HL-60 (cell line): ENCODE results near the gene EPB41.
"Not testable (repeated sequence)": the region's sequence is repeated elsewhere in the genome, so short reads cannot be mapped to it uniquely, and the experiment has no call there.

Experiments used
- CTCF ChIP-seq: IDR thresholded peaks from one replicate; pipeline ENCODE4 v1.5.1; 2011; ENCODE audit warnings: low read length, control low read depth, inconsistent platforms; ENCODE audit not compliant: insufficient read depth
- GABPA ChIP-seq: IDR thresholded peaks from 2 replicates; pipeline ENCODE4 v1.6.1; 2012; ENCODE audit warnings: low read depth
- POLR2AphosphoS5 ChIP-seq: IDR thresholded peaks from 2 replicates; pipeline ENCODE4 v1.6.1; 2012; ENCODE audit warnings: low read depth
- SPI1 ChIP-seq: IDR thresholded peaks from 2 replicates; pipeline ENCODE4 v1.6.1; 2012; ENCODE audit warnings: low read depth, mild to moderate bottlenecking, borderline replicate concordance
- TF ChIP-seq, protein P1 (sequence below): IDR thresholded peaks from 2 replicates; pipeline ENCODE4 v1.6.1; 2012; ENCODE audit warnings: low read depth; ENCODE audit not compliant: insufficient replicate concordance

GRCh38 chr1:29092704-29093103 lies 178.3 kb downstream of the EPB41 start:
- TF ChIP-seq POLR2AphosphoS5, CTCF, GABPA, SPI1: not testable (repeated sequence)
- TF ChIP-seq, protein P1, sequence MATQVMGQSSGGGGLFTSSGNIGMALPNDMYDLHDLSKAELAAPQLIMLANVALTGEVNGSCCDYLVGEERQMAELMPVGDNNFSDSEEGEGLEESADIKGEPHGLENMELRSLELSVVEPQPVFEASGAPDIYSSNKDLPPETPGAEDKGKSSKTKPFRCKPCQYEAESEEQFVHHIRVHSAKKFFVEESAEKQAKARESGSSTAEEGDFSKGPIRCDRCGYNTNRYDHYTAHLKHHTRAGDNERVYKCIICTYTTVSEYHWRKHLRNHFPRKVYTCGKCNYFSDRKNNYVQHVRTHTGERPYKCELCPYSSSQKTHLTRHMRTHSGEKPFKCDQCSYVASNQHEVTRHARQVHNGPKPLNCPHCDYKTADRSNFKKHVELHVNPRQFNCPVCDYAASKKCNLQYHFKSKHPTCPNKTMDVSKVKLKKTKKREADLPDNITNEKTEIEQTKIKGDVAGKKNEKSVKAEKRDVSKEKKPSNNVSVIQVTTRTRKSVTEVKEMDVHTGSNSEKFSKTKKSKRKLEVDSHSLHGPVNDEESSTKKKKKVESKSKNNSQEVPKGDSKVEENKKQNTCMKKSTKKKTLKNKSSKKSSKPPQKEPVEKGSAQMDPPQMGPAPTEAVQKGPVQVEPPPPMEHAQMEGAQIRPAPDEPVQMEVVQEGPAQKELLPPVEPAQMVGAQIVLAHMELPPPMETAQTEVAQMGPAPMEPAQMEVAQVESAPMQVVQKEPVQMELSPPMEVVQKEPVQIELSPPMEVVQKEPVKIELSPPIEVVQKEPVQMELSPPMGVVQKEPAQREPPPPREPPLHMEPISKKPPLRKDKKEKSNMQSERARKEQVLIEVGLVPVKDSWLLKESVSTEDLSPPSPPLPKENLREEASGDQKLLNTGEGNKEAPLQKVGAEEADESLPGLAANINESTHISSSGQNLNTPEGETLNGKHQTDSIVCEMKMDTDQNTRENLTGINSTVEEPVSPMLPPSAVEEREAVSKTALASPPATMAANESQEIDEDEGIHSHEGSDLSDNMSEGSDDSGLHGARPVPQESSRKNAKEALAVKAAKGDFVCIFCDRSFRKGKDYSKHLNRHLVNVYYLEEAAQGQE = not testable (repeated sequence)
